Kidney (tissue), 14 donors: ENCODE data around the gene UGT1A5. TPM values are rescaled to one million over a fixed set of nuclear protein-coding genes. Genes with fewer than 3 reads are reported as not detected.

Experiments
- DNase-seq, 5 donors: peaks; one replicate each; pipeline ENCODE4 v3.0.0-alpha.2; 2013 to 2020
- FAIRE-seq: peaks from 2 replicates; lab custom pipeline; 2012; peaks lifted over from hg19 to GRCh38; lab: Jason Lieb, UNC
- H3K27ac ChIP-seq, 2 donors: one replicate each; pipeline ENCODE4 v1.7.0; 2013; ENCODE audit warnings: low read depth in 2 of 2, low read length in 2 of 2, inconsistent platforms in 1 of 2
- H3K27me3 ChIP-seq: one replicate; pipeline ENCODE4 v1.7.1; 2013; ENCODE audit warnings: low read length, inconsistent platforms; ENCODE audit not compliant: control insufficient read depth, insufficient read depth
- H3K36me3 ChIP-seq, 3 donors: one replicate each; pipeline versions ENCODE4 v1.7.0 to v1.7.1; 2013; ENCODE audit warnings: low read length in 3 of 3, control low read depth in 1 of 3, inconsistent platforms in 1 of 3; ENCODE audit not compliant: insufficient read depth in 3 of 3, control insufficient read depth in 2 of 3
- H3K4me1 ChIP-seq, 3 donors: one replicate each; pipeline versions ENCODE4 v1.7.0 to v1.7.1; 2013; ENCODE audit warnings: low read length in 3 of 3, inconsistent platforms in 1 of 3, low read depth in 1 of 3; ENCODE audit not compliant: control insufficient read depth in 2 of 3, insufficient read depth in 2 of 3
- H3K4me3 ChIP-seq, 3 donors: one replicate each; pipeline versions ENCODE4 v1.7.0 to v1.8.1; 2013; ENCODE audit warnings: low read length in 3 of 3, control low read depth in 1 of 3, inconsistent platforms in 1 of 3
- H3K9ac ChIP-seq, 3 donors: one replicate each; pipeline versions ENCODE4 v1.7.0 to v1.7.1; 2013; ENCODE audit warnings: low read length in 3 of 3, control low read depth in 1 of 3, inconsistent platforms in 1 of 3
- H3K9me3 ChIP-seq, 3 donors: one replicate each; pipeline versions ENCODE4 v1.7.0 to v1.7.1; 2013; ENCODE audit warnings: low read length in 3 of 3, control low read depth in 1 of 3, inconsistent platforms in 1 of 3; ENCODE audit not compliant: control insufficient read depth in 2 of 3, insufficient read depth in 1 of 3
- intact Hi-C: fragments of 100-400 bp; cut with DNase I; formaldehyde crosslinking; loops from one replicate; pipeline ENCODE4 v1.11.1; 2022
- polyA plus RNA-seq: library from polyadenylated mRNA; stranded (reverse); fragments of 350-450 nt; fragmentation: Illumina TruSeq; extraction: RNeasy Lipid Tissue Mini Kit (QIAGEN cat#74804); gene quantifications from one replicate; pipeline ENCODE4 v1.2.3, GENCODE V29; 2014; ENCODE audit warnings: low read depth, low replicate concordance; ENCODE audit not compliant: insufficient read depth
- total RNA-seq: library from RNA; stranded (reverse); fragmentation: NEBNext Ultra II Directional; extraction: Animal tissue kit (Norgen Biotek cat#: 25700); gene quantifications from one replicate; pipeline ENCODE4 v1.2.1, GENCODE V29; 2021
- TF ChIP-seq, protein P1 (sequence below): IDR thresholded peaks from 3 replicates; pipeline ENCODE4 v1.5.1; 2012; ENCODE audit warnings: mild to moderate bottlenecking, moderate library complexity, borderline replicate concordance; ENCODE audit not compliant: insufficient read depth; ENCODE audit errors: extremely low read depth
- donor health status: control.
- donor health status: control.
- donor health status: control.
- donor health status: control.
- donor health status: control.
- donor health status: DM: yes; HTN: yes; CAD: no.
- donor health status: Normal renal cell carcinoma (clear cell type).

Gene UGT1A5
- total and polyA plus RNA-seq, 2 donors from 2014 or later, result 2.1 TPM; not detected in 1

DNA sequence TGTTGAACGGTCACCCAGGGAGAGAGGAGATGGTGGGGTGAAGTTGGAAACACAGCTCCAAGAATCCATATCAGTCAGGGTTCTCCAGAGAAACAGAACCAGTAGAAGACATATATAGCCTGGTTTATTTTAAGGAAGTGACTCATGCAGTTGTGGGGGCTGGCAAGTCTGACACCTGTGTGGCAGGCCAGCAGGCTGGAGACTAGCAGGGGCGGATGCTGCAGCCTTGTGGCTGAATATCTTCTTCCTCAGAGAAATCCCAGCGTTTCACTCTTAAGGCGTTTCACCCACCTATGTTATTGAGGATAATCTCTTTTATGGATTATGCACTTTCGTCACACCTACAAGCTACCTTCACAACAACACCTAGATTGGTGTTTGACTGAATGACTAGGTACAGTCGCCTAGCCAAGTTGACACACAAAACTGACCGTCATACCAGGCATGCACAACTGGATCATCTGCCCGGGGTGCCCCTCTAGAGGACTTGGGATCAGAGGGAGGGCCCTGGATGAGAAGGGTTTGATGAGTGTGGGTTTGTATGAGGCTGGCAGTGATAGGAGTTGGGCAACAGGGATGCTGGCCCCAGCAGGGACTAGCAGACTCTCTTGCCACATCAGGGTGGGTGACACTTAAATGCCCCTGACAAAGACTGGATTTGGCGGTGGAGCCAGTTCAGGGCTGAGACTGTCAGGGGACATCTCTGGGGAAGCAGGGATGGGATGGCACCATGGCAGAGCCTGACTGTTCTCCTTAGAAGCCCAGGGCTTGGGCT is 88.8 kb downstream of the UGT1A5 start:
- Histone ChIP-seq H3K36me3 (no peaks in the 10 kb centered on the region), H3K27me3 (no peaks in the 10 kb centered on the region), H3K9ac (no peak overlapping the region), H3K4me3 (no peak overlapping the region), H3K27ac (no peak overlapping the region), H3K4me1 (no peaks in the 10 kb centered on the region), H3K9me3 (no peaks in the 10 kb centered on the region)
- DNase-seq (no peak), FAIRE-seq (no peak)
- intact Hi-C loops, result no loop called here
- TF ChIP-seq, protein P1, sequence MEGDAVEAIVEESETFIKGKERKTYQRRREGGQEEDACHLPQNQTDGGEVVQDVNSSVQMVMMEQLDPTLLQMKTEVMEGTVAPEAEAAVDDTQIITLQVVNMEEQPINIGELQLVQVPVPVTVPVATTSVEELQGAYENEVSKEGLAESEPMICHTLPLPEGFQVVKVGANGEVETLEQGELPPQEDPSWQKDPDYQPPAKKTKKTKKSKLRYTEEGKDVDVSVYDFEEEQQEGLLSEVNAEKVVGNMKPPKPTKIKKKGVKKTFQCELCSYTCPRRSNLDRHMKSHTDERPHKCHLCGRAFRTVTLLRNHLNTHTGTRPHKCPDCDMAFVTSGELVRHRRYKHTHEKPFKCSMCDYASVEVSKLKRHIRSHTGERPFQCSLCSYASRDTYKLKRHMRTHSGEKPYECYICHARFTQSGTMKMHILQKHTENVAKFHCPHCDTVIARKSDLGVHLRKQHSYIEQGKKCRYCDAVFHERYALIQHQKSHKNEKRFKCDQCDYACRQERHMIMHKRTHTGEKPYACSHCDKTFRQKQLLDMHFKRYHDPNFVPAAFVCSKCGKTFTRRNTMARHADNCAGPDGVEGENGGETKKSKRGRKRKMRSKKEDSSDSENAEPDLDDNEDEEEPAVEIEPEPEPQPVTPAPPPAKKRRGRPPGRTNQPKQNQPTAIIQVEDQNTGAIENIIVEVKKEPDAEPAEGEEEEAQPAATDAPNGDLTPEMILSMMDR, result no peak

DNA sequence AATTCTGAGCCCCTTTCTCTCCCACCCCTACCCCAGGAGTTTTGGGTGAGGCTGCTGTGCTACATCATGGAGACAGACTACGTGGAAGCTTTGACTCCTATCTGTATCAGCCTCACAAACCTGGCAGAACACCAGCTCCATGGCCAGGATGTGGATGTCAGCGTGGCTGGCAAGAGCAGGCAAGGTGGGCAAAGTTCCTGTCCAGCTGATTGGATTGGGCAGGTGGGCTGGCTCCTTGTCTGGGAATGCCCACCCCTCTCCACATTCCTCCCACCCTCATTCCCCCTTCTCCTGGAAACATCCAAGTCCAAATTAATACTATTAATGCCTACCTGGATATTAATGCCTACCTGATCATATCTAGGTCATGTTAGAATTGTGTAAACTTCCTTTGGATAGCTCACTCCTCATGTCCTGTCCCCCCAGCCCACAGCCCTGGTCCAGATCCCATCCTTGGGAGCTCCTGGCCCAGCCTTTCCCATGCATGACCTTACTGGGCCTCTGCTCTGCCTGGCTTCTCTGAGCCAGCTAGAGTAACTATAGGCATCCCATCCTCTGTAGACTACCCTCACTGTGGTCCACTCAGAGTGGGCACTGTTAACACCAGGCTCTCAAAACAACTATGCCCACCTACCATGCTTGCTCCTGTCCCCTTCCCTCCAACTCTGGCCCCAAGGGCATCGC is 89.6 kb downstream of the UGT1A5 start:
- DNase-seq, result peak in 1 of 5 donors; percentile 22
- Histone ChIP-seq H3K9me3 (no peaks in the 10 kb centered on the region), H3K9ac (no peak overlapping the region), H3K4me3 (no peak overlapping the region), H3K4me1 (no peaks in the 10 kb centered on the region), H3K27ac (no peak overlapping the region), H3K27me3 (no peaks in the 10 kb centered on the region), H3K36me3 (no peaks in the 10 kb centered on the region)
- TF ChIP-seq, protein P1, result no peak
- intact Hi-C loops, result no loop called here
- FAIRE-seq, result no peak

DNA sequence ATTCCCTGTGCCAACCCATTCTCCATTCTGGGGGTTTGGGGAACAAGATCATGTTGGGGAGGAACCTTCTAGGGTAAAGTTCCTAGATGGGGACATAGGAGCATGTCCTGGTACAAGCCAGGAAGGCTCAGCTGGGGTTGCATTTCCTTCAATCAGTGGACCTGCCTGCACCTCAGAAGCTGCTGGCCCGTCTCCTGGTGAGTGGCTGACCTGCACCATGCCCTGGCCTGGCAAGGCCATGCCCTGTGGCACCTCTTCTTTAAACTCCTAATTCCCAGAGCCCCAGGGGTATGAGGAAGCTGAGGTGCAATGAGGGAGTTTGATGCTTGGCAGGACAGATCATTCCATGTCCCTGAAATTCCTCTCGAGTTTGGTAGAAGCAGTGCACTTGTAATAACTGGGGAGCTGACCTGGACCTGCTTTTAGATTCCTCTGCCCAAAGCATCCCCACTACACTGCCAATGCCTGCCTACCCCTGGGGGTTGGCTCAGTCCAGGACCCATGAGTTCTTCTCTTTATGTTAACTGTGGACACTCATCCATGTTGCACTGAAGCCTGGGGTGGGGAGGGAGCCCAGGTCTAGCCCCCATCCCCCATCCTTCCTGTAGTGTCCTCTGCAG is 90.7 kb downstream of the UGT1A5 start:
- no peak overlapping the region for H3K9ac ChIP-seq
- TF ChIP-seq, protein P1, result no peak
- no peaks in the 10 kb centered on the region for H3K36me3 ChIP-seq
- H3K27me3 ChIP-seq, result no peaks in the 10 kb centered on the region
- H3K9me3 ChIP-seq, result no peaks in the 10 kb centered on the region
- no peak overlapping the region for H3K27ac ChIP-seq
- intact Hi-C loops, result no loop called here
- no peak for FAIRE-seq
- peak in 1 of 5 donors; percentile 33 for DNase-seq
- H3K4me1 ChIP-seq, result no peaks in the 10 kb centered on the region
- H3K4me3 ChIP-seq, result no peak overlapping the region
